ENCODE measurements around the gene LCP1. TPM values are rescaled to one million over a fixed set of nuclear protein-coding genes. Genes with fewer than 3 reads are reported as not detected.

The LCP1 gene
- polyA plus RNA-seq, 1 donor (not counting 4 experiments of a cell fraction or from before 2014, with no cell fraction given), result 2.5 TPM

GRCh38 chr13:46178821-46179220 lies 3.2 kb downstream of the LCP1 start:
- Histone ChIP-seq H3K4me3 (ENCODE audit: control insufficient read depth in 2 of 3, extremely low read depth in 1 of 3, insufficient read depth in 2 of 3, low read depth in 1 of 3, low read length in 3 of 3) (no peak overlapping the region), H3K9me1 (ENCODE audit: control insufficient read depth, extremely low read depth, insufficient read depth, low read length) (no peaks in the 10 kb centered on the region), H3K36me3 (ENCODE audit: control insufficient read depth in 2 of 2, extremely low read depth in 1 of 2, insufficient read depth in 2 of 2, low read length in 2 of 2) (no peaks in the 10 kb centered on the region), H3K27ac (ENCODE audit: control insufficient read depth, insufficient read depth, low read length) (no peak overlapping the region), H3K9me3 (ENCODE audit: control insufficient read depth, low read depth, low read length) (no peaks in the 10 kb centered on the region), H3K4me1 (ENCODE audit: control insufficient read depth, extremely low read depth, insufficient read depth, low read length) (peaks cover 3% of the 10 kb centered on the region), H3K79me2 (ENCODE audit: control insufficient read depth, insufficient read depth, low read length) (no peaks in the 10 kb centered on the region), H3K4me2 (ENCODE audit: control insufficient read depth, extremely low read depth, insufficient read depth, low read depth, low read length) (no peak overlapping the region), H4K20me1 (ENCODE audit: control insufficient read depth, extremely low read depth, insufficient read depth, low read length) (no peaks in the 10 kb centered on the region), H2AFZ (ENCODE audit: control insufficient read depth, low read length) (no peak overlapping the region), H3K27me3 (ENCODE audit: control insufficient read depth, extremely low read depth, insufficient read depth, low read length) (peaks cover 8% of the 10 kb centered on the region), H3K9ac (ENCODE audit: control insufficient read depth, extremely low read depth, insufficient read depth, low read length) (no peak overlapping the region)
- dilution Hi-C loops (cut with MboI; ENCODE audit: extremely low pct_ligation_motif_present, low sequenced_read_pairs), result no loop called here
- no peak for DNase-seq (ENCODE audit: low read depth, low spot score)
- no peak for FAIRE-seq
- TF ChIP-seq EZH2 (IDR thresholded peaks at IDR 0.05; ENCODE audit: low read length), result no peak
- no peak for TF ChIP-seq CTCF (optimal IDR thresholded peaks at IDR 0.05 in 1 of 3, IDR thresholded peaks at IDR 0.05 in 1 of 3, conservative IDR thresholded peaks at IDR 0.05 in 1 of 3; ENCODE audit: extremely low read depth in 1 of 3, insufficient read depth in 2 of 3, low read length in 3 of 3)

GRCh38 chr13:46178143-46178542 lies 3.8 kb downstream of the LCP1 start:
- dilution Hi-C loops (cut with MboI; ENCODE audit: extremely low pct_ligation_motif_present, low sequenced_read_pairs), result no loop called here
- no peak for DNase-seq (ENCODE audit: low read depth, low spot score)
- H3K27ac ChIP-seq (ENCODE audit: control insufficient read depth, insufficient read depth, low read length), result no peak overlapping the region
- H3K4me3 ChIP-seq (ENCODE audit: control insufficient read depth in 2 of 3, extremely low read depth in 1 of 3, insufficient read depth in 2 of 3, low read depth in 1 of 3, low read length in 3 of 3), result no peak overlapping the region
- no peak overlapping the region for H3K9ac ChIP-seq (ENCODE audit: control insufficient read depth, extremely low read depth, insufficient read depth, low read length)
- H3K27me3 ChIP-seq (ENCODE audit: control insufficient read depth, extremely low read depth, insufficient read depth, low read length), result peaks cover 8% of the 10 kb centered on the region
- H4K20me1 ChIP-seq (ENCODE audit: control insufficient read depth, extremely low read depth, insufficient read depth, low read length), result no peaks in the 10 kb centered on the region
- no peak overlapping the region for H3K4me2 ChIP-seq (ENCODE audit: control insufficient read depth, extremely low read depth, insufficient read depth, low read depth, low read length)
- TF ChIP-seq EZH2 (IDR thresholded peaks at IDR 0.05; ENCODE audit: low read length) (no peak), CTCF (optimal IDR thresholded peaks at IDR 0.05 in 1 of 3, IDR thresholded peaks at IDR 0.05 in 1 of 3, conservative IDR thresholded peaks at IDR 0.05 in 1 of 3; ENCODE audit: extremely low read depth in 1 of 3, insufficient read depth in 2 of 3, low read length in 3 of 3) (no peak)
- H3K9me3 ChIP-seq (ENCODE audit: control insufficient read depth, low read depth, low read length), result no peaks in the 10 kb centered on the region
- H3K79me2 ChIP-seq (ENCODE audit: control insufficient read depth, insufficient read depth, low read length), result no peaks in the 10 kb centered on the region
- H3K4me1 ChIP-seq (ENCODE audit: control insufficient read depth, extremely low read depth, insufficient read depth, low read length), result peaks cover 3% of the 10 kb centered on the region
- no peaks in the 10 kb centered on the region for H3K9me1 ChIP-seq (ENCODE audit: control insufficient read depth, extremely low read depth, insufficient read depth, low read length)
- H3K36me3 ChIP-seq (ENCODE audit: control insufficient read depth in 2 of 2, extremely low read depth in 1 of 2, insufficient read depth in 2 of 2, low read length in 2 of 2), result no peaks in the 10 kb centered on the region
- no peak overlapping the region for H2AFZ ChIP-seq (ENCODE audit: control insufficient read depth, low read length)
- FAIRE-seq, result no peak
